ENCODE results near the gene GPX4. TPM values are rescaled to one million over a fixed set of nuclear protein-coding genes. Genes with fewer than 3 reads are reported as not detected.

Gene GPX4
- total RNA-seq, 1 experiment from 2014 or later: 620 TPM

- peak overlapping the region; percentile 24 for H3K4me3 ChIP-seq (ENCODE audit: insufficient read depth, low read depth, low read length)
- peak; percentile 91 for DNase-seq
- H3K36me3 ChIP-seq (replicated peaks; ENCODE audit: control insufficient read depth, insufficient read depth, low read length): no peaks in the 10 kb centered on the region
- H3K27me3 ChIP-seq (ENCODE audit: control insufficient read depth, insufficient read depth, low read length): no peaks in the 10 kb centered on the region
These were observed 28.1 kb downstream of the GPX4 start for GRCh38 chr19:1131718-1132551.

GRCh38 chr19:1132552-1133383, 29.0 kb downstream of the GPX4 start:
- H3K4me3 ChIP-seq (ENCODE audit: insufficient read depth, low read depth, low read length): peak overlapping the region; percentile 24
- H3K27me3 ChIP-seq (ENCODE audit: control insufficient read depth, insufficient read depth, low read length): no peaks in the 10 kb centered on the region
- no peaks in the 10 kb centered on the region for H3K36me3 ChIP-seq (replicated peaks; ENCODE audit: control insufficient read depth, insufficient read depth, low read length)
- DNase-seq: no peak

GRCh38 chr19:1133471-1133929, 29.7 kb downstream of the GPX4 start:
- DNase-seq: peak; percentile 97
- Histone ChIP-seq H3K36me3 (replicated peaks; ENCODE audit: control insufficient read depth, insufficient read depth, low read length) (no peaks in the 10 kb centered on the region), H3K4me3 (ENCODE audit: insufficient read depth, low read depth, low read length) (no peak overlapping the region), H3K27me3 (ENCODE audit: control insufficient read depth, insufficient read depth, low read length) (no peaks in the 10 kb centered on the region)

GRCh38 chr19:1134431-1134830, 30.6 kb downstream of the GPX4 start:
- no peak overlapping the region for H3K4me3 ChIP-seq (ENCODE audit: insufficient read depth, low read depth, low read length)
- H3K36me3 ChIP-seq (replicated peaks; ENCODE audit: control insufficient read depth, insufficient read depth, low read length): no peaks in the 10 kb centered on the region
- no peaks in the 10 kb centered on the region for H3K27me3 ChIP-seq (ENCODE audit: control insufficient read depth, insufficient read depth, low read length)
- DNase-seq: no peak

- no peaks in the 10 kb centered on the region for H3K36me3 ChIP-seq (replicated peaks; ENCODE audit: control insufficient read depth, insufficient read depth, low read length)
- DNase-seq: no peak
- H3K27me3 ChIP-seq (ENCODE audit: control insufficient read depth, insufficient read depth, low read length): no peaks in the 10 kb centered on the region
- no peak overlapping the region for H3K4me3 ChIP-seq (ENCODE audit: insufficient read depth, low read depth, low read length)
These were observed 31.7 kb downstream of the GPX4 start for GRCh38 chr19:1135454-1135853.

- no peaks in the 10 kb centered on the region for H3K36me3 ChIP-seq (replicated peaks; ENCODE audit: control insufficient read depth, insufficient read depth, low read length)
These were observed 32.4 kb downstream of the GPX4 start for GRCh38 chr19:1136201-1136600.

GRCh38 chr19:1136621-1137317, 33.0 kb downstream of the GPX4 start:
- Histone ChIP-seq H3K27me3 (ENCODE audit: control insufficient read depth, insufficient read depth, low read length) (no peaks in the 10 kb centered on the region), H3K4me3 (ENCODE audit: insufficient read depth, low read depth, low read length) (no peak overlapping the region), H3K36me3 (replicated peaks; ENCODE audit: control insufficient read depth, insufficient read depth, low read length) (no peaks in the 10 kb centered on the region)
- DNase-seq: no peak

More at GRCh38 chr19:1136201-1136600, 32.4 kb downstream of the GPX4 start:
- DNase-seq: no peak
- H3K27me3 ChIP-seq (ENCODE audit: control insufficient read depth, insufficient read depth, low read length): no peaks in the 10 kb centered on the region
- H3K4me3 ChIP-seq (ENCODE audit: insufficient read depth, low read depth, low read length): no peak overlapping the region

GRCh38 chr19:1138121-1138520, 34.3 kb downstream of the GPX4 start:
- no peak for DNase-seq
- no peak overlapping the region for H3K4me3 ChIP-seq (ENCODE audit: insufficient read depth, low read depth, low read length)
- no peaks in the 10 kb centered on the region for H3K27me3 ChIP-seq (ENCODE audit: control insufficient read depth, insufficient read depth, low read length)
- H3K36me3 ChIP-seq (replicated peaks; ENCODE audit: control insufficient read depth, insufficient read depth, low read length): peaks cover 2% of the 10 kb centered on the region

GRCh38 chr19:1139126-1139525, 35.3 kb downstream of the GPX4 start:
- peaks cover 2% of the 10 kb centered on the region for H3K36me3 ChIP-seq (replicated peaks; ENCODE audit: control insufficient read depth, insufficient read depth, low read length)
- no peak overlapping the region for H3K4me3 ChIP-seq (ENCODE audit: insufficient read depth, low read depth, low read length)
- no peak for DNase-seq
- no peaks in the 10 kb centered on the region for H3K27me3 ChIP-seq (ENCODE audit: control insufficient read depth, insufficient read depth, low read length)

- Histone ChIP-seq H3K36me3 (replicated peaks; ENCODE audit: control insufficient read depth, insufficient read depth, low read length) (peaks cover 2% of the 10 kb centered on the region), H3K27me3 (ENCODE audit: control insufficient read depth, insufficient read depth, low read length) (no peaks in the 10 kb centered on the region), H3K4me3 (ENCODE audit: insufficient read depth, low read depth, low read length) (no peak overlapping the region)
- DNase-seq: no peak
These were observed 36.7 kb downstream of the GPX4 start for GRCh38 chr19:1140272-1141027.

- Histone ChIP-seq H3K4me3 (ENCODE audit: insufficient read depth, low read depth, low read length) (no peak overlapping the region), H3K36me3 (replicated peaks; ENCODE audit: control insufficient read depth, insufficient read depth, low read length) (peaks cover 2% of the 10 kb centered on the region), H3K27me3 (ENCODE audit: control insufficient read depth, insufficient read depth, low read length) (no peaks in the 10 kb centered on the region)
- no peak for DNase-seq
These were observed 38.1 kb downstream of the GPX4 start for GRCh38 chr19:1141944-1142343.

GRCh38 chr19:1143828-1144399, 40.1 kb downstream of the GPX4 start:
- Histone ChIP-seq H3K36me3 (replicated peaks; ENCODE audit: control insufficient read depth, insufficient read depth, low read length) (peaks cover 2% of the 10 kb centered on the region), H3K27me3 (ENCODE audit: control insufficient read depth, insufficient read depth, low read length) (no peaks in the 10 kb centered on the region), H3K4me3 (ENCODE audit: insufficient read depth, low read depth, low read length) (no peak overlapping the region)
- no peak for DNase-seq

- Histone ChIP-seq H3K4me3 (ENCODE audit: insufficient read depth, low read depth, low read length) (no peak overlapping the region), H3K27me3 (ENCODE audit: control insufficient read depth, insufficient read depth, low read length) (no peaks in the 10 kb centered on the region), H3K36me3 (replicated peaks; ENCODE audit: control insufficient read depth, insufficient read depth, low read length) (peaks cover 2% of the 10 kb centered on the region)
- DNase-seq: no peak
These were observed 40.9 kb downstream of the GPX4 start for GRCh38 chr19:1144741-1145140.
